HEK293T (cell line): ENCODE measurements around the gene LTB4R.

ENCODE experiments used
- BHLHE40 ChIP-seq: fragments of 450-650 bp; IDR thresholded peaks from 2 replicates; pipeline ENCODE4 v1.6.1; 2016; ENCODE audit warnings: mild to moderate bottlenecking, moderate library complexity, borderline replicate concordance
- ELF4 ChIP-seq: fragments of 450-650 bp; IDR thresholded peaks from 2 replicates; pipeline ENCODE4 v1.6.1; 2017; ENCODE audit warnings: antibody characterized with exemption
- FOXA1 ChIP-seq: fragments of 450-650 bp; IDR thresholded peaks from 2 replicates; pipeline ENCODE4 v1.6.1; 2016; ENCODE audit warnings: mild to moderate bottlenecking
- FOXM1 ChIP-seq: fragments of 450-650 bp; IDR thresholded peaks from 2 replicates; pipeline ENCODE4 v1.6.1; 2017; ENCODE audit warnings: mild to moderate bottlenecking, borderline replicate concordance
- HDGF ChIP-seq: fragments of 450-650 bp; IDR thresholded peaks from 2 replicates; pipeline ENCODE4 v1.6.1; 2017; ENCODE audit warnings: antibody characterized with exemption, borderline replicate concordance
- L3MBTL2 ChIP-seq: fragments of 450-650 bp; conservative IDR thresholded peaks from 2 replicates; pipeline ENCODE4 v1.6.1; 2016; ENCODE audit warnings: mild to moderate bottlenecking
- LEF1 ChIP-seq: fragments of 450-650 bp; IDR thresholded peaks from 2 replicates; pipeline ENCODE4 v1.6.1; 2017; ENCODE audit warnings: mild to moderate bottlenecking, borderline replicate concordance
- PKNOX1 ChIP-seq: fragments of 450-650 bp; IDR thresholded peaks from 2 replicates; pipeline ENCODE4 v1.6.1; 2016
- SP1 ChIP-seq: fragments of 450-650 bp; IDR thresholded peaks from 2 replicates; pipeline ENCODE4 v1.6.1; 2017
- SUZ12 ChIP-seq: fragments of 450-650 bp; IDR thresholded peaks from 2 replicates; pipeline ENCODE4 v1.6.1; 2016; ENCODE audit warnings: mild to moderate bottlenecking

- no peak for TF ChIP-seq HDGF
- no peak for TF ChIP-seq ELF4
- no peak for TF ChIP-seq FOXM1
- TF ChIP-seq L3MBTL2: no peak
- TF ChIP-seq LEF1: no peak
- TF ChIP-seq BHLHE40: no peak
- TF ChIP-seq SP1: no peak
- TF ChIP-seq PKNOX1: no peak
- TF ChIP-seq FOXA1: no peak
- TF ChIP-seq SUZ12: no peak
These were observed 30.4 kb upstream of the LTB4R start for GRCh38 chr14:24280797-24281460.
